ENCODE measurements around the gene HMGXB4.

Gene HMGXB4

DNA sequence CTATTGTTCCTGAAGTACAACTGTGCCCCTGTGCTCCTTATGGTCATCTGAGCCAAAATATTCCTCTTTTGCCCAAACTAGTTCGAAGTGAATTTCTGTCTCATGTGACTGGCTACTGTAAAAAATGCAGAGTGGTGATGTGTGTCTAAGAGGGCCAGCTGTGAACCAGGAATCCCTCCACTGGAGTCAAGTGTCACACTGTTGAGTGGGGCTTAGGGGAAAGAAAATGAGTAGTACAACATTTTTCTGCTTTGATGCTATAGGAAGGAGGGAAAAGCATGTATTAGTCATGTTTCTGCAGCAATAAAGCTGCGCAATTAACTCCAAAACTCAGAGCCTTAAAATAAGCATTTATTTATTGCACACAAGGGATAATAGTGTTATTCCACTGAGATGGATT is 39.8 kb upstream of the HMGXB4 start:
- no peak for DNase-seq (ENCODE audit: low read depth)
- no peak overlapping the region for H3K4me3 ChIP-seq (ENCODE audit: low read depth, low read length)
- TF ChIP-seq, protein P1, sequence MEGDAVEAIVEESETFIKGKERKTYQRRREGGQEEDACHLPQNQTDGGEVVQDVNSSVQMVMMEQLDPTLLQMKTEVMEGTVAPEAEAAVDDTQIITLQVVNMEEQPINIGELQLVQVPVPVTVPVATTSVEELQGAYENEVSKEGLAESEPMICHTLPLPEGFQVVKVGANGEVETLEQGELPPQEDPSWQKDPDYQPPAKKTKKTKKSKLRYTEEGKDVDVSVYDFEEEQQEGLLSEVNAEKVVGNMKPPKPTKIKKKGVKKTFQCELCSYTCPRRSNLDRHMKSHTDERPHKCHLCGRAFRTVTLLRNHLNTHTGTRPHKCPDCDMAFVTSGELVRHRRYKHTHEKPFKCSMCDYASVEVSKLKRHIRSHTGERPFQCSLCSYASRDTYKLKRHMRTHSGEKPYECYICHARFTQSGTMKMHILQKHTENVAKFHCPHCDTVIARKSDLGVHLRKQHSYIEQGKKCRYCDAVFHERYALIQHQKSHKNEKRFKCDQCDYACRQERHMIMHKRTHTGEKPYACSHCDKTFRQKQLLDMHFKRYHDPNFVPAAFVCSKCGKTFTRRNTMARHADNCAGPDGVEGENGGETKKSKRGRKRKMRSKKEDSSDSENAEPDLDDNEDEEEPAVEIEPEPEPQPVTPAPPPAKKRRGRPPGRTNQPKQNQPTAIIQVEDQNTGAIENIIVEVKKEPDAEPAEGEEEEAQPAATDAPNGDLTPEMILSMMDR (IDR thresholded peaks at IDR 0.05; ENCODE audit: low read depth, low read length, missing control alignments), result no peak

DNA sequence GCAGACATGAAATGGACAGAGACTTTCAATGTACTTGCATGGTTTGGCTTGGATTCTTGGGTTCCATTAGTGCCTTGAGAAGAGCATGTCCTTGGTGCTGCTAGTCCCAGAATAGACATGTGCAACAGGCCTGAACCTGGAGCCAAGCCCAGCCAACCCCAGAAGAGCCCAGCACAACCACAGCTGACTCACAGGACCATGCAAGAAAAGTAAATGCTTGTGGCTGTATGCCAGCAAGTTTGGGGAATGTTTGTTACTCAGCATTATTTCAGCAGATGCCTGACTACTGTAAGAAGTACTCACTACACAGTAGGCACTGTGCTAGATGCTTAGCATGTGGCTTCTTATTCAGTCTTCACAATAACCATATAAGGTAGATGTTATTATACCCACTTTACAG is 39.2 kb upstream of the HMGXB4 start:
- H3K4me3 ChIP-seq (ENCODE audit: low read depth, low read length), result no peak overlapping the region
- TF ChIP-seq, protein P1 (IDR thresholded peaks at IDR 0.05; ENCODE audit: low read depth, low read length, missing control alignments), result no peak
- DNase-seq (ENCODE audit: low read depth), result no peak

DNA sequence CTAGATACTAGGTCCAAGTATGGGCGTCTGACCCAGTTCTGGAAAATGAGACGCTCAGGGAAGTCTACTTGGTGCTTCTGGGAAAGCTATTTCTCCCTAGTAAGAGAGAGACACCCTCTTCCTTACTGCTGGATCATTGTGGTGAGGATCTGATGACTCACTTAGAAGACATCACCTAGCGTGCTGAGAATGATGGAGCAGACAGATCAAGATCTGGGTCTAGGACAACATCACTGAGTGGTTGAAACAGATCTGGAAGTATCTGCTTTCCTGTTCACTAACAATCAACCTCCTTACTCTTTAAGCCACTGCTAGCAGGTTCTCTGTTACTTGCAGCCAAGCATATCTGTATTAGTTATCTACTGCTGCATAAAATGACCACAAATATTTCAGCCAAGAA is 38.3 kb upstream of the HMGXB4 start:
- TF ChIP-seq, protein P1 (IDR thresholded peaks at IDR 0.05; ENCODE audit: low read depth, low read length, missing control alignments), result no peak
- DNase-seq (ENCODE audit: low read depth), result no peak
- H3K4me3 ChIP-seq (ENCODE audit: low read depth, low read length), result no peak overlapping the region

DNA sequence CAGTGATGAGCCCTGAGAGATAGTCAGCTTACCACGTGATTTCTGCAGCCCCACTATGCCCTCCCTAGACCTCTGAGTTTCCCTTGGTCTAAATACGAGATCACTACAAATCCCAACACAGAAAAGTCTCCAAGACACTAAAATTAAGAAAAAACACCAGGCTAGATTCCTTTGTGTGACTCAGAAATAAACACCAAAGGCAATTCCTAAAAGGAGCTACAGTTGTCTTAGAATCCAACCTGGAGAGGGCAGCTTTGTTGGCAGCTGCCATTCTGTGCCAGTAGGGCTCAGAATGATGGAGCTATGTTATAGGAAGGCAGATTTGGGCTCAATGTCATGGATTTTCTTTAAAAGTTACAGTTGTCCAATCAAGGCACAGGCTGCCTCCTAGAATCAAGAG is 37.1 kb upstream of the HMGXB4 start:
- DNase-seq (ENCODE audit: low read depth), result no peak
- H3K4me3 ChIP-seq (ENCODE audit: low read depth, low read length), result no peak overlapping the region
- TF ChIP-seq, protein P1 (IDR thresholded peaks at IDR 0.05; ENCODE audit: low read depth, low read length, missing control alignments), result no peak

DNA sequence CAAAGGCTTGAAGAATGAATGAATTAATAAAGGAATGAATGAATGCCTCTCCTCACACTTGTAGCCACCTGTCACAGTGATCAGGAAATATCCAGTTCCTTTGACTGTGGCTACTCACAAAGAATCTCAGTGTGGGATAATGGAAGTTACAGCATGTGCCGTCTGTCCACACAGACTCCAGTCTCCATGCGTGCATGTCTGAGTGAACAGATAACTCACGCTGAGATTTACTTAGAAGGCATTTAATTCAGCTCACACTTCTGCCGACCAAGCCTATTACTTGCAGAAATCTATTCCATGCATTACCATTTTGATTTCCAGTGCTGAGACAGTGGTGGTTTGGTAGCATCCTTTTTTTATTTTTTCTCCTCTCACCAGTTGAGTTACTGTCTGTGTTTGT is 32.3 kb upstream of the HMGXB4 start:
- H3K4me3 ChIP-seq (ENCODE audit: low read depth, low read length), result no peak overlapping the region
- no peak for DNase-seq (ENCODE audit: low read depth)
- TF ChIP-seq, protein P1 (IDR thresholded peaks at IDR 0.05; ENCODE audit: low read depth, low read length, missing control alignments), result no peak

GRCh38 chr22:35226958-35227647 is 30.2 kb upstream of the HMGXB4 start:
- TF ChIP-seq, protein P1 (IDR thresholded peaks at IDR 0.05; ENCODE audit: low read depth, low read length, missing control alignments), result no peak
- no peak for DNase-seq (ENCODE audit: low read depth)
- H3K4me3 ChIP-seq (ENCODE audit: low read depth, low read length), result no peak overlapping the region

- H3K4me3 ChIP-seq (ENCODE audit: low read depth, low read length), result peak overlapping the region; percentile 64
- no peak for DNase-seq (ENCODE audit: low read depth)
- TF ChIP-seq, protein P1 (IDR thresholded peaks at IDR 0.05; ENCODE audit: low read depth, low read length, missing control alignments), result no peak
Measured at GRCh38 chr22:35229865-35230264, 27.4 kb upstream of the HMGXB4 start.

All from GM12864 (cell line).